Keratinocyte (primary cell): ENCODE results near the gene PDCD4. TPM values are rescaled to one million over a fixed set of nuclear protein-coding genes. Genes with fewer than 3 reads are reported as not detected.

Source experiments
- DNase-seq: peaks from one replicate; pipeline ENCODE4 v3.0.0-alpha.2; 2011; ENCODE audit warnings: low read depth, missing footprints, low spot score
- FAIRE-seq: peaks from 2 replicates; lab custom pipeline; 2011; peaks lifted over from hg19 to GRCh38; lab: Jason Lieb, UNC
- H2AFZ ChIP-seq: 2 replicates; pipeline ENCODE4 v1.6.0; 2012; ENCODE audit warnings: low read length, control low read depth, inconsistent platforms; ENCODE audit not compliant: control insufficient read depth
- H3K27ac ChIP-seq: 2 replicates; pipeline ENCODE4 v1.5.1; 2011; ENCODE audit warnings: low read length; ENCODE audit not compliant: control insufficient read depth, insufficient read depth
- H3K27me3 ChIP-seq: 3 replicates; pipeline ENCODE4 v1.6.0; 2011; ENCODE audit warnings: low read length; ENCODE audit not compliant: control insufficient read depth, insufficient read depth; ENCODE audit errors: extremely low read depth
- H3K36me3 ChIP-seq, 2 experiments: 2 replicates in 1 of 2; 3 replicates in 1 of 2; pipeline ENCODE4 v1.5.1; 2011; ENCODE audit warnings: low read length in 2 of 2, mild to moderate bottlenecking in 1 of 2; ENCODE audit not compliant: control insufficient read depth in 2 of 2, insufficient read depth in 2 of 2; ENCODE audit errors: extremely low read depth in 1 of 2
- H3K4me1 ChIP-seq: 3 replicates; pipeline ENCODE4 v1.5.1; 2011; ENCODE audit warnings: low read length; ENCODE audit not compliant: control insufficient read depth, insufficient read depth; ENCODE audit errors: extremely low read depth
- H3K4me2 ChIP-seq: 3 replicates; pipeline ENCODE4 v1.6.0; 2011; ENCODE audit warnings: low read depth, low read length; ENCODE audit not compliant: control insufficient read depth, insufficient read depth; ENCODE audit errors: extremely low read depth
- H3K4me3 ChIP-seq, 3 experiments: fragments of 200-600 bp in 1 of 3; sonication (generic) in 1 of 3; 2 replicates in 2 of 3; 3 replicates in 1 of 3; pipeline ENCODE4 v1.5.1; 2011 to 2016; ENCODE audit warnings: low read length in 3 of 3, mild to moderate bottlenecking in 3 of 3, control low read depth in 2 of 3, inconsistent platforms in 1 of 3, low read depth in 1 of 3, mixed read lengths in 1 of 3, mixed run types in 1 of 3, moderate library complexity in 1 of 3; ENCODE audit not compliant: control insufficient read depth in 2 of 3, insufficient read depth in 2 of 3; ENCODE audit errors: extremely low read depth in 1 of 3
- H3K79me2 ChIP-seq: 2 replicates; pipeline ENCODE4 v1.6.0; 2012; ENCODE audit warnings: low read length; ENCODE audit not compliant: control insufficient read depth, insufficient read depth
- H3K9ac ChIP-seq: 3 replicates; pipeline ENCODE4 v1.6.0; 2011; ENCODE audit warnings: low read length; ENCODE audit not compliant: control insufficient read depth, insufficient read depth; ENCODE audit errors: extremely low read depth
- H3K9me1 ChIP-seq: 3 replicates; pipeline ENCODE4 v1.6.0; 2011; ENCODE audit warnings: low read length; ENCODE audit not compliant: control insufficient read depth, insufficient read depth; ENCODE audit errors: extremely low read depth
- H3K9me3 ChIP-seq: 2 replicates; pipeline ENCODE4 v1.5.1; 2012; ENCODE audit warnings: low read depth, low read length; ENCODE audit not compliant: control insufficient read depth
- H4K20me1 ChIP-seq: 3 replicates; pipeline ENCODE4 v1.6.0; 2011; ENCODE audit warnings: low read length; ENCODE audit not compliant: control insufficient read depth, insufficient read depth; ENCODE audit errors: extremely low read depth
- CTCF ChIP-seq, 3 experiments: IDR thresholded peaks in 1 of 3; conservative IDR thresholded peaks in 1 of 3; optimal IDR thresholded peaks in 1 of 3; 2 replicates in 2 of 3; 3 replicates in 1 of 3; pipeline versions ENCODE3 to v1.5.1; 2011; ENCODE audit warnings: low read length in 3 of 3, mild to moderate bottlenecking in 3 of 3, moderate library complexity in 2 of 3, control low read depth in 1 of 3, inconsistent platforms in 1 of 3; ENCODE audit not compliant: insufficient read depth in 2 of 3; ENCODE audit errors: extremely low read depth in 1 of 3
- EZH2 ChIP-seq: IDR thresholded peaks from one replicate; pipeline ENCODE4 v1.6.1; 2012; ENCODE audit warnings: inconsistent platforms, mild to moderate bottlenecking, low read length, moderate library complexity
- dilution Hi-C: fragments of 300-500 bp; cut with MboI; formaldehyde crosslinking; loops from one replicate; pipeline ENCODE4 v1.7.0; 2020; ENCODE audit warnings: low sequenced_read_pairs; ENCODE audit not compliant: extremely low pct_ligation_motif_present
- polyA plus RNA-seq, 5 experiments: library from polyadenylated mRNA; depleted of rRNA in 3 of 5; stranded (reverse) in 3 of 5; stranded (forward) in 1 of 5; unstranded in 1 of 5; fragments of >200 nt; gene quantifications; 1 replicate in 1 of 5; 2 replicates in 3 of 5; 3 replicates in 1 of 5; pipeline versions ENCODE4 v1.2.1 to v1.2.3, GENCODE V29; 2011 to 2012; ENCODE audit warnings: missing spikeins in 2 of 5, low read depth in 1 of 5, low replicate concordance in 1 of 5

Gene PDCD4
- polyA plus RNA-seq, 1 donor (not counting 4 experiments of a cell fraction or from before 2014, with no cell fraction given), result 146 TPM

GRCh38 chr10:110892602-110893288, 21.0 kb downstream of the PDCD4 start:
- H3K36me3 ChIP-seq, result peaks cover 6 to 8% of the 10 kb centered on the region in 2 experiments

GRCh38 chr10:110893559-110894179, 21.9 kb downstream of the PDCD4 start:
- TF ChIP-seq CTCF (optimal IDR thresholded peaks at IDR 0.05 in 1 of 3, IDR thresholded peaks at IDR 0.05 in 1 of 3, conservative IDR thresholded peaks at IDR 0.05 in 1 of 3; ENCODE audit: extremely low read depth in 1 of 3, insufficient read depth in 2 of 3, low read length in 3 of 3), result peak in 2 of 3 experiments; percentile 27 to 32
- no peak for TF ChIP-seq EZH2
- Histone ChIP-seq H3K9me3 (no peaks in the 10 kb centered on the region), H2AFZ (no peak overlapping the region), H3K4me3 (no peak overlapping the region), H3K79me2 (no peaks in the 10 kb centered on the region), H3K4me1 (peaks cover 3% of the 10 kb centered on the region), H3K27ac (no peak overlapping the region), H3K9me1 (no peaks in the 10 kb centered on the region), H3K9ac (no peak overlapping the region), H3K36me3 (peaks cover 6 to 8% of the 10 kb centered on the region in 2 experiments), H3K27me3 (no peaks in the 10 kb centered on the region), H3K4me2 (no peak overlapping the region), H4K20me1 (no peaks in the 10 kb centered on the region)
- FAIRE-seq (peak; percentile 67), DNase-seq (no peak)
- dilution Hi-C loops, result loop anchor here (25.0 kb wide), 1 partner anchor 581 kb away; the partner anchor contains the start of gene SMNDC1

More at GRCh38 chr10:110892602-110893288, 21.0 kb downstream of the PDCD4 start:
- no peak overlapping the region for H3K4me2 ChIP-seq
- H3K27ac ChIP-seq, result no peak overlapping the region
- no peak overlapping the region for H3K9ac ChIP-seq
- H3K27me3 ChIP-seq, result no peaks in the 10 kb centered on the region
- H3K4me3 ChIP-seq, result no peak overlapping the region
- H3K4me1 ChIP-seq, result no peaks in the 10 kb centered on the region
- no peaks in the 10 kb centered on the region for H4K20me1 ChIP-seq
- H3K9me1 ChIP-seq, result no peaks in the 10 kb centered on the region
- no peaks in the 10 kb centered on the region for H3K9me3 ChIP-seq
- no peak overlapping the region for H2AFZ ChIP-seq
- FAIRE-seq, result no peak
- H3K79me2 ChIP-seq, result no peaks in the 10 kb centered on the region
- dilution Hi-C loops, result loop anchor here (25.0 kb wide), 1 partner anchor 580 kb away; the partner anchor contains the start of gene SMNDC1
- no peak for DNase-seq
- TF ChIP-seq CTCF (optimal IDR thresholded peaks at IDR 0.05 in 1 of 3, IDR thresholded peaks at IDR 0.05 in 1 of 3, conservative IDR thresholded peaks at IDR 0.05 in 1 of 3; ENCODE audit: extremely low read depth in 1 of 3, insufficient read depth in 2 of 3, low read length in 3 of 3), result no peak
- TF ChIP-seq EZH2, result no peak
